Sigmoid colon (tissue), 4 donors: ENCODE measurements around the gene ACADSB.

Experiments used
- CTCF ChIP-seq, 4 experiments: fragments of 450-650 bp in 3 of 4; fragments of 200-600 bp in 1 of 4; IDR thresholded peaks; one replicate each; pipeline ENCODE4 v1.5.1; 2016 to 2019; ENCODE audit warnings: antibody characterized with exemption in 4 of 4, mild to moderate bottlenecking in 3 of 4, moderate library complexity in 2 of 4
- EP300 ChIP-seq, 4 donors: sonication (generic); formaldehyde crosslinking; IDR thresholded peaks; one replicate each; pipeline ENCODE4 v1.6.1; 2017; ENCODE audit warnings: antibody characterized with exemption in 4 of 4

DNA sequence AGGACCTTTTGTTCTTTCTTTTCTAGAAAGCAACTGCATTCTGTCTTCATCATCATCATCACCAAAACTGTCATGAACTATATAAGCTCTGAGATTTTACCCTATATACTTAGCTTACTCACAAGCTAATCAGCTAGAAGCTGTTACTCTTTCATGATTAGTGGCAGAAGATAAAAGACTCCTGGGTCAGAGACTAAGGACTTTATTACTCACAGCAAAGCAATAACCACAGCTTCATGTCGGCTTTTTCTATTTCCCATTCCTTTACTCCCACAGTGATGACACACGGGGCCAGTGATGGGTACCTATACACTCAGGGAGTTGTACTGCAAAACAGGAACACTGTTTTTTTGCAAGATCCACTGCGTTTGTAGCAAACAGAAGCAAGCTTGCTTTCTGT, 46.4 kb upstream of the ACADSB start:
- no peak for TF ChIP-seq EP300 (IDR thresholded peaks at IDR 0.05)
- TF ChIP-seq CTCF (IDR thresholded peaks at IDR 0.05) = no peak
